ENCODE results near the gene THBS3. TPM values are rescaled to one million over a fixed set of nuclear protein-coding genes. Genes with fewer than 3 reads are reported as not detected.

Gene THBS3
- total and polyA plus RNA-seq, 2 of the 13 experiments (the other 11 are each of a cell fraction or from before 2014, with no cell fraction given): 0.86 to 3.6 TPM

- TF ChIP-seq ZNF589 (CRISPR knock-in tag; conservative IDR thresholded peaks at IDR 0.05): no peak
- TF ChIP-seq HNRNPK (IDR thresholded peaks at IDR 0.05; ENCODE audit: low read depth, low read length, poor library complexity, severe bottlenecking): no peak
- TF ChIP-seq TGIF2 (CRISPR knock-in tag; IDR thresholded peaks at IDR 0.05): no peak
- no peak for TF ChIP-seq EP300 (IDR thresholded peaks at IDR 0.05; ENCODE audit: low read depth in 2 of 2, low read length in 2 of 2)
- TF ChIP-seq EP300 (CRISPR knock-in tag; IDR thresholded peaks at IDR 0.05; ENCODE audit: borderline replicate concordance): no peak
- TF ChIP-seq PHF21A (CRISPR knock-in tag; IDR thresholded peaks at IDR 0.05): no peak
- no peak for TF ChIP-seq EED (CRISPR knock-in tag; IDR thresholded peaks at IDR 0.05)
- TF ChIP-seq ZNF253 (CRISPR knock-in tag; IDR thresholded peaks at IDR 0.05; ENCODE audit: borderline replicate concordance): no peak
- no peak for TF ChIP-seq CENPBD1 (CRISPR knock-in tag; IDR thresholded peaks at IDR 0.05; ENCODE audit: borderline replicate concordance, low read depth)
- TF ChIP-seq NR0B2 (CRISPR knock-in tag; IDR thresholded peaks at IDR 0.05): no peak
- 0 out of 2 replicates have a peak, but pooled peaks have one; percentile 19 for TF ChIP-seq ZNF263 (CRISPR knock-in tag; IDR thresholded peaks at IDR 0.05)
- TF ChIP-seq KLF9 (CRISPR knock-in tag; IDR thresholded peaks at IDR 0.05; ENCODE audit: low read depth): no peak
- TF ChIP-seq BCL3 (CRISPR knock-in tag; IDR thresholded peaks at IDR 0.05): no peak
- no peak for TF ChIP-seq FOXK1 (CRISPR knock-in tag; IDR thresholded peaks at IDR 0.05; ENCODE audit: borderline replicate concordance, low read depth)
- peak; percentile 17; the same call in 1 of the 2 replicates for TF ChIP-seq ZNF614 (CRISPR knock-in tag; IDR thresholded peaks at IDR 0.05; ENCODE audit: borderline replicate concordance)
- no peak for TF ChIP-seq KLF13 (CRISPR knock-in tag; IDR thresholded peaks at IDR 0.05)
- TF ChIP-seq SNAPC5 (CRISPR knock-in tag; IDR thresholded peaks at IDR 0.05; ENCODE audit: borderline replicate concordance): no peak
- peak; percentile 50; the same call in 1 of the 2 replicates for TF ChIP-seq SIN3A (IDR thresholded peaks at IDR 0.05; ENCODE audit: borderline replicate concordance, low read depth, low read length)
- no peak for TF ChIP-seq NR1H2 (CRISPR knock-in tag; IDR thresholded peaks at IDR 0.05; ENCODE audit: borderline replicate concordance, low read depth)
- no peak for TF ChIP-seq ZBTB46 (CRISPR knock-in tag; IDR thresholded peaks at IDR 0.05; ENCODE audit: borderline replicate concordance)
- 0 out of 2 replicates have a peak, but pooled peaks have one; percentile 29 for TF ChIP-seq ZNF605 (CRISPR knock-in tag; IDR thresholded peaks at IDR 0.05)
- no peak for TF ChIP-seq RFX5 (IDR thresholded peaks at IDR 0.05; ENCODE audit: low read depth, low read length)
- no peak for TF ChIP-seq ZNF672 (CRISPR knock-in tag; IDR thresholded peaks at IDR 0.05)
- no peak for TF ChIP-seq GTF3A (CRISPR knock-in tag; conservative IDR thresholded peaks at IDR 0.05)
- no peak for TF ChIP-seq PHF8 (CRISPR knock-in tag; IDR thresholded peaks at IDR 0.05)
These were observed 40.3 kb downstream of the THBS3 start (continued) for GRCh38 chr1:155167166-155168104.
